Stimulated activated CD4-positive, alpha-beta T cell treated with anti-CD3 and anti-CD28 coated beads, Interleukin-15, amount 100 ng/mL, for 48 hours (primary cell): ENCODE data around the gene KRT33A.
A peak's percentile ranks its signal among the peaks of the same experiment; 100 is the strongest.
"Not testable (repeated sequence)": the region's sequence is repeated elsewhere in the genome, so short reads cannot be mapped to it uniquely, and the experiment has no call there.

Experiments
- DNase-seq, 2 donors: peaks; one replicate each; pipeline ENCODE4 v3.0.0-alpha.2; 2020; ENCODE audit warnings: low read depth in 2 of 2

Gene KRT33A

DNA sequence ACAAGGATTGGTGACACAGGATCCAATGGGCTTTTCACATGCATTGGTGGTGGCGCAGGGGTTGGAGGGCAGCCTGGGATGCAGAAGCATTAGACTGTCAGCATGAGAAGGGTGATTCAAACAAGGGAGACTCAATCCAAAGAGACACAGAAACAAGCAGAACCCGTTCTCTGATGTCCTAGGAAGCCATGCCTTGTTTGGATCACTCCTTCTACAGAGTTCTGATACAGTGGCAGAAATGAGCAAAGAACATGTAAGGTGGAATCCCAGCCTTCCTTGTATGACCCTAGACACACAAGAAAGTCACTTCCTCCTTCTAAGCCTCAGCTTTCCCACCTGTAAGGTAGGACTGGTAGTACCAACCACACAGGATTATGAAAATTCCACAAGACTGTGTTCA, 13.3 kb upstream of the KRT33A start:
- DNase-seq: no peak

DNA sequence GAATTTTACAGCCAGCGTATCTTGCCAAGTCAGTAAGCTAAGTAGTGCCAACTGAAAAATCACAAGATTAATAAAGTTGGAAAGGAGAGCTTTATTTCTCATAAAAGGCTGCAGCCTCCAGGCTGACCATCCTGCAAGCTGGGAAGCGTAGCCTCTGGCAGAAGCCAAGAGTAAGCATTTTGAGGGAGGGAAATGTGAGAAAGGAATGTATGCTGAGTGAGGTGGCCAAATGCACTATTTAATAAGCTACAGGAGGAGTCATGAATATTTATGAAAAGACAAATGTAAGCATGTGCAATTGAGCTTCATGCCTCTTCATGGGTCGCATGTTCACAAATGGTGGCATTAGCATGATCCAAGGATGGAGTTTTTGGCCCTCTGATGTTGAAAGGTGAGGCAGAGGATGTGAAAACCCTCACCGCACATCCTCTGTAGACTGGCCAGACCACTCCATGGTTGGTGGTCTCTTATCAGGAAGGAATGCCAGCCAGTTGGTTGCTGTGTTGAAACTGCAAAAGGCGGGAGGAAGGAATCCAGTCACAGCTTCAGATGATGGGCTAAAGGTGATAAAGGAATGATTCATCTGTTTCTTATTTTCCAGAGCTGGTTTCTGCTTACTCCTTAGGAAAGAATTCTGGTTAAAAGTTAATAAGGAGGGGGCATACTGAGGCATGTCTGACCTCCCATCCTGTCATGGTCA, 9.8 kb upstream of the KRT33A start:
- no peak for DNase-seq

GRCh38 chr17:41354536-41354935, 3.9 kb upstream of the KRT33A start:
- DNase-seq: no peak

DNA sequence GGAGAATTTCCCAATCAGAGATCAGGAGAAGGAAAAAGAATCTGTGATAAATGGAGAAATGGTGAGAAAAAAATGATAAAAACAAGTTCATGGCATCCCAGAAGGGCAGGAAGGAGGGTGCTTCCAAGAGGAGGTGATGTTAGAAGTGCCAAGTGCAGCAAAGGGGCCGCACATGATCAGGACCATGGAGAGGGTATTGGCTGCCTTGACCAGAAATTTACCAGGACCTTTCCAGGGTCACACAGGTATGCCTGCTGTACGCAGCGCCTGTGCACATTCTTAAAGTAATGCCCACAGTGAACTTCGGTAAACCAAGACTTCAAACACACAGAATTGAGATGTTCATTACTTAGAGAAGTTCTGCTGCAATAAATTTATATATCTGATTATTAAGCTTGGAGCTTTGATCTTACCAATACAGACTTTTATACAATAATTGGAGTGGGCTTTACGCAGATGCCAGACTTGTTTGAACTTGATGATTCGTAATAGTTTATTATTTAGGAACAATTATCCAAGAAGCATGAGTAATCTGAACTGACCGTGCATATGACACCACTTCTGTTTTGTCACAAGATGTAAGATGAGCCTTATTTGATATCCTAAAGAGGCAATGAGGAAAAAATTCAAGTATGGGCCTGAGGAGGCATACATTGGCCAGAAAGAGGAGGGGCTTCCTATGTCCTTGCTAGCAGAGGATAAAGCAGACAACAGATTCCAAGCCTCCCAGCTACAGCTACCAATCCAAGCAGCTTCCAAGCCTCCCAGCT, 2.2 kb upstream of the KRT33A start:
- no peak for DNase-seq

DNA sequence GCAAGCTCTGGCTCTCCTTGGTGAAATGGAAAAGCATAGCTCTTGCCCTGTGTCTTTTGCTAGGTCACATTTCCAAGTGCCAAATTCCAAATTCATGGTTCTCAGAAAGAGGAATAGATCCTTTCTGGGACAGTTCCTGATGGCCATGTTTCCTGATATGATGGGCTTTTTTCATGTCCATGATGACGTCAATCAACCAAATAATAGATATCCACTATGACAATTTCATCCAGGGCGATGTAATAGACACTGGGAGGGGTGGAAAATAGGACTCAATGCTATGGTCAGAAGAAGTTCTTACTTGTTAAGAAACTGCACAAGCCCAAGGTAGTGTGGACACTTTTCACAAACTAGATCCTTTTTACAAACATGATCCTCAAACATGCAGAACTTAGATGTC, 549 bp upstream of the KRT33A start:
- DNase-seq: no peak

DNA sequence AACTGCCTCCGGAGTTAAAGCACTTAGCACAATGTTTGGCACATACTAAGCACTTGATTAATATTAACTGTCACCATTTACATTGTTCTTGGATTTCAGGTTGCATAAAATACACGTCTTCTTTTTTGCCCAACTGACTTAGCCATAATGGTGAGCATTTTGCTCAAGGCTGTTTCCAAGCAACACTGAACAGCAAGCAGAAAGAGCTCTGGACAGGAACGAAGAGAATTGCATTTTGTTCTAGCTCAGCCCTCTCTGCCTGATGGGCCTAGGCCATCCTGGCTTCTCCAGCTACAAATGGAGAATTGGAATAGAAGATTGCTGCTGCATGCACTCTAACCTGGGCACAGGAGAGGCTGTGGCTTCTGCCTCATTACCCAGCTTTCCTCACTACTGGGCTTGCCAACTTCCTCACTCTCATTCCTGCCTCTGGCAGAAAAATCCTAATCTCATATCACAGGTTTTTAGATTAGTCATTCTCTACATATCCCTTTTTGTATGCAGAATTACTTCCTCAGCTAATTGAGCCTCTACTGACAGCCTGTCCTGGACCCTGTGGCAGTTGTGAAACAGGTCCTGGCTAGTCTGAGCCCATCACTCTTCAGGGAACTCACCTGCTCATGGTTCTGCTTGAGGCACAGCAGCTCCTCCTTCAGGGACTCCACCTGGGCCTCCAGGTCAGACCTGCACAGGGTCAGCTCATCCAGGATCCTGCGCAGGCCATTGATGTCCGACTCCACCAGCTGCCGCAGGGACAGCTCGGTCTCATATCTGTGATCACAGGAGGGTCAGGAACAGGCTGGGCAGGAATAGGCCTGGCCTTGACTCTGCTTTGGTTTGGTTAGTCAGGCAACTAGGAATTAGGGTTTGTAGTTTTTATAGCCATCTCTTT, 2.5 kb downstream of the KRT33A start:
- DNase-seq: no peak

GRCh38 chr17:41346421-41346820, 4.2 kb downstream of the KRT33A start:
- not testable (repeated sequence) for DNase-seq

- DNase-seq: no peak
These were observed 4.6 kb downstream of the KRT33A start for GRCh38 chr17:41345992-41346391.

GRCh38 chr17:41343029-41343428, 7.6 kb downstream of the KRT33A start:
- DNase-seq: no peak

GRCh38 chr17:41340934-41341861, 9.4 kb downstream of the KRT33A start:
- peak; percentile 17 to 38 for DNase-seq

- no peak for DNase-seq
These were observed 10.1 kb downstream of the KRT33A start for GRCh38 chr17:41340494-41340893.

- DNase-seq: no peak
These were observed 11.0 kb downstream of the KRT33A start for GRCh38 chr17:41339571-41340172.

- no peak for DNase-seq
These were observed 11.6 kb downstream of the KRT33A start for GRCh38 chr17:41338961-41339485.

DNA sequence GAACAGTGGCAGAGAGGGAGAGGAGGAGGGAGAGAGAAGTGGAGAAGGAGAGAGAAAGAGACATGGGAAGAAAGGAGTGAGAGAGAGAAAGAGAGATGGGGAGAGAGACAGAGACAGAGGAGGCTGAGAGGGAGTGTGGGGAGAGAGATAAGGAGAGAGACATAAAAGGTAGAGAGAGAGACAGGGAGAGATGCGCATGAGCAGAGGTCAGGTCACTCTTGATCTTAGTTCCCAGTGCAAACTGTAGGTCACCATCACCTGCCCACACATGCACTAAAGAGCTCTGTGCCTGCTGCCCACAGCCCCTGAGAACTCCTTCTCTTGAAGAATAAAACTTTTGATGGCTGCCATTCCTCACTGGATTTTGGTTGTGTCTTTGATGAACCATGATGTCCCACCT, 14.9 kb downstream of the KRT33A start:
- DNase-seq: no peak

- DNase-seq: no peak
These were observed 16.0 kb downstream of the KRT33A start for GRCh38 chr17:41334385-41335305.

GRCh38 chr17:41333836-41334235, 16.8 kb downstream of the KRT33A start:
- DNase-seq: no peak

- no peak for DNase-seq
These were observed 17.5 kb downstream of the KRT33A start for GRCh38 chr17:41333098-41333497.

GRCh38 chr17:41332239-41332638, 18.4 kb downstream of the KRT33A start:
- DNase-seq: no peak

- DNase-seq: no peak
These were observed 19.0 kb downstream of the KRT33A start for GRCh38 chr17:41331606-41332005.
